Mesenteric fat pad (tissue), 1 donor: ENCODE data around the gene CBLN1. TPM values are rescaled to one million over a fixed set of nuclear protein-coding genes. Genes with fewer than 3 reads are reported as not detected.
"Not testable (repeated sequence)": the region's sequence is repeated elsewhere in the genome, so short reads cannot be mapped to it uniquely, and the experiment has no call there.

Source experiments
- DNase-seq: peaks from one replicate; pipeline ENCODE4 v3.0.0-alpha.2; 2020; ENCODE audit warnings: low spot score
- total RNA-seq: library from RNA; stranded (reverse); fragmentation: NEBNext Ultra II Directional; extraction: Animal tissue kit (Norgen Biotek cat#: 25700); gene quantifications from one replicate; pipeline ENCODE4 v1.2.1, GENCODE V29; 2021
- donor health status: DM: yes; HTN: yes; CAD: no.

CBLN1 gene
- total RNA-seq, 1 donor from 2014 or later = 0.61 TPM

DNA sequence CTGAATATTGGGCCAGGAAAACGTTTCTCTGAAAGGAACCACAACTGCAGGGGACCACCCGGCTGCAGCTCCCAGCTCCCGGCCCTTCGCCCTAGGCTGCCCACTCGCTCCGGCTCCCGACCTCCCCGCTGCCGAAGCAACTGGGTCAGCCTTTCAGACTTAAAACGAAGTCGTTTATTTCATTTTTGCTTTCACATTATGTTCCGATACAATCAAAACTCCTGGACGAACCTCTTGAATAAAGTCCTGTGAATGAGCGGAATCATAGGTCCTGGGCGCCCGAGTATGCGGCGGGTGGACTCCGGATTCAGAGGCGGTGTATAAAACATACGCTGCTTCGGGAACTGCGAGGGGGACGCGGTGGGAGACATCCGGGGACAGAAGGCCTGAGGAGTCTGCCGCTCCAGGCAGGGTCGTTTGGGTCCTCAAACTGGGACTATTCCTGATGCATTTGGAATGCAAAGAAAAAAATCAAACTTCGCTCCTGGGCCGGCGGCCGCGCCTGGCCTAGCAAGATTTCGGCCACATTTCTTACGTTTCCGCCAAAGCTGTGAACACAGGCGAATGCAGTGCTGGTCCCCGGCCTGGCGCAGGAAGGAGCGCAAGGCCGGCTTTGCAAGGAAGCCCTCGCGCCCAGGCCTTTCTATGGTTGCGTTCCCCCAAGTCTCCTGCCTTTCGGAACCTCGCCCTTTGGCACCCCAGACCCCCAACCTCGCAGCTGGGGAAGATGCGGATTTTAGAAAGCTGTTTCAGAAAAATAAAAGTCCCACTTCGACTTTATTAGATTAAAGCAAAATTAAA, 3.7 kb downstream of the CBLN1 start:
- DNase-seq = no peak

- no peak for DNase-seq
Measured at GRCh38 chr16:49277386-49277742, 4.3 kb downstream of the CBLN1 start.

GRCh38 chr16:49276646-49277385, 4.8 kb downstream of the CBLN1 start:
- DNase-seq = no peak

GRCh38 chr16:49275870-49276269, 5.8 kb downstream of the CBLN1 start:
- no peak for DNase-seq

GRCh38 chr16:49275050-49275730, 6.4 kb downstream of the CBLN1 start:
- no peak for DNase-seq

- DNase-seq = no peak
Measured at GRCh38 chr16:49274591-49274990, 7.0 kb downstream of the CBLN1 start.

DNA sequence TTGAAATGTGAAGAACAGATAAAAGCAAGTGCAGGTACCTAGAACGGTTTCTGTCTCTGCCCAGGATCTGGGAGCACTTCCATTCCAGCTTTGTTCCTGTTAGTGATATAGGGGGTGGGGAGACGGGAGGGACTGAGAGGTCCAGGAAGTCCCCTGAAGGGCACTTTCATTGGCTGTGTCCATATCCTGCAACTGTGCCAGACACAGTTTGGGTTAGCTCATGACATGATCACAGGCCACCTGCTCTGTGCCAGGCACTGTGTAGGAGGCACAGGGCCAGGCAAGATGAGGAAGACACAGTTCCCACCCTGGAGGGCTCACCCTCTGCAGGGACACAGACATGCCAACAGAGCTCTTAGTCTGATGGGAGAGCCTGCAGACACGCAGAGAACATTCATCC, 7.9 kb downstream of the CBLN1 start:
- no peak for DNase-seq

- no peak for DNase-seq
Measured at GRCh38 chr16:49271363-49271762, 10.3 kb downstream of the CBLN1 start.

GRCh38 chr16:49269201-49269600, 12.4 kb downstream of the CBLN1 start:
- DNase-seq = no peak

DNA sequence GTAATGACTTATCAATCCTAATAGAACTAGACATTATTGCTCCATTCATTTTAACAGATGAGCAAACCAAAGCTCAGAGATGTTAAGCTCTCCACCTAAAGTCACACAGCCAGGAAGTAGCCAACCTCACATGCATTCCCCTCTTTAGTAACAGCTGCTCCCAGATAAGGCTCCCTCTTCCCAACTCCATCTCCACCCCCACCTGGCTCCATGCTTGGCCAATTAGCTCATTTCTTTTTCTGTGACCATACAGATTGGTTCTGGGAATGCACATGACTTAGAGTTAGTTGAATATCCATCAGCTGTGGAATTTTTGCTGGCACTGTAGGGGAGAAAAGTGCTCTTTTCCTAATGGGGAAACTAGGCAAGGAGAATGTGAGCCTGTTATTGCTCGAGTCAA, 13.0 kb downstream of the CBLN1 start:
- DNase-seq = no peak

DNA sequence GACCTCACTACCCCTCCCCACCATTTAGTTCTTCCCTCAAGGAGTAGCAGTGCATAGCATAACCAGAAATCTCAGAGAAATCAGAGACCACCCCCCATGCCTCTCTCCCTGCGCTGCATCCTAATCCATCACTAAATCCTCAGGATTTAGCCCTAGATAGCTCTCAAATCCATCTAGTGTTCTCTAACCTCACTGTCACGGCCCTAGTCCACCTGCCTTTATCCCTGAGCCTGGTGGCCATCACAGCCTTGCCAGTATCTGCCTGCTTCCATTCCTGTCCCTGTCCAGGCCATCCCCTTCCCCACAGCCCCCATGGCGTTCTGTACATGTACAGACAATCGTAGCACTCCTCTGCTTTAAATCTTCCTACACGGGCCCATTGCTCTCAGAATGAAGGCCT, 19.1 kb downstream of the CBLN1 start:
- DNase-seq = no peak

GRCh38 chr16:49261930-49262329, 19.7 kb downstream of the CBLN1 start:
- DNase-seq = no peak

- no peak for DNase-seq
Measured at GRCh38 chr16:49260956-49261530, 20.6 kb downstream of the CBLN1 start.

DNA sequence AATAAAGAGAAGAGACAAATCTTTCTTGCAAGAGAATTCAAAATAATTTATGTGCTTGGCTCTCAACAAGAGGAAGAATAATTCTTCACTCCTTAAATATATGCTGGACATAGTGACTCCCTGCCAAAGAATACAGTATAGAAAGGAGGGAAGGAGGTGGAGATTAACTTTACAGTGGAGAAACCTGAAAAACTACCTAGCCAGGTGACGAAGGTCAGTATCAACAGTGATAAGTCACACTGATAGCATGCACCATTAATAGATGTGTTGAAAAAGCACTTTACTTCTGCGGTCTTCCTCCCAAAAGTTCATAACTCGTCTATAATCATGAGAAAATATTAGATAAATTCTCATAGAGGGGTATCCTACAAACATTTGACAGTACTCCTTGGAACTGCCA, 21.4 kb downstream of the CBLN1 start:
- DNase-seq = no peak

- DNase-seq = no peak
Measured at GRCh38 chr16:49259330-49259729, 22.3 kb downstream of the CBLN1 start.

GRCh38 chr16:49250689-49251088, 30.9 kb downstream of the CBLN1 start:
- no peak for DNase-seq

- DNase-seq = no peak
Measured at GRCh38 chr16:49248227-49248626, 33.4 kb downstream of the CBLN1 start.

- DNase-seq = no peak
Measured at GRCh38 chr16:49236216-49236615, 45.4 kb downstream of the CBLN1 start.

DNA sequence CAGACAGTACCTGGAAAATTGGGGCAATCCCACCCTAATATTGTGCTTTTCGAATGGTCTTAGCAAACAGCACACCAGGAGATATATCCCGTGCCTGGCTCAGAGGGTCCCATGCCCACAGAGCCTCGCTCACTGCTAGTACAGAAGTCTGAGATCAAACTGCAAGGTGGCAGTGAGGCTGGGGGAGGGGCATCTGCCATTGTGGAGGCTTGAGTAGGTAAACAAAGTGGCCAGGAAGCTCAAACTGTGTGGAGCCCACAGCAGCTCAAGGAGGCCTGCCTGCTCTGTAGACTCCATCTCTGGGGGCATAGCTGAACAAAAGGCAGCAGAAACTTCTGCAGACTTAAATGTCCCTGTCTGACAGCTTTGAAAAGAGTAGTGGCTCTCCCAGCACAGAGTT, 53.3 kb downstream of the CBLN1 start:
- not testable (repeated sequence) for DNase-seq
